SU-DHL-6 (cell line): ENCODE data around the gene CRYZ.

ENCODE experiments used
- CTCF ChIP-seq: fragments of 200-600 bp; sonication (generic); IDR thresholded peaks from one replicate; pipeline ENCODE4 v1.5.1; 2017; ENCODE audit warnings: antibody characterized with exemption, mild to moderate bottlenecking, low read length, moderate library complexity; ENCODE audit not compliant: insufficient read depth, poor library complexity, severe bottlenecking
- EZH2phosphoT487 ChIP-seq: fragments of 200-600 bp; sonication (generic), shearing (Covaris generic); conservative IDR thresholded peaks from 2 replicates; pipeline ENCODE4 v1.6.1; 2018; ENCODE audit warnings: mild to moderate bottlenecking, antibody characterized with exemption, low read length, moderate library complexity, mixed read lengths

DNA sequence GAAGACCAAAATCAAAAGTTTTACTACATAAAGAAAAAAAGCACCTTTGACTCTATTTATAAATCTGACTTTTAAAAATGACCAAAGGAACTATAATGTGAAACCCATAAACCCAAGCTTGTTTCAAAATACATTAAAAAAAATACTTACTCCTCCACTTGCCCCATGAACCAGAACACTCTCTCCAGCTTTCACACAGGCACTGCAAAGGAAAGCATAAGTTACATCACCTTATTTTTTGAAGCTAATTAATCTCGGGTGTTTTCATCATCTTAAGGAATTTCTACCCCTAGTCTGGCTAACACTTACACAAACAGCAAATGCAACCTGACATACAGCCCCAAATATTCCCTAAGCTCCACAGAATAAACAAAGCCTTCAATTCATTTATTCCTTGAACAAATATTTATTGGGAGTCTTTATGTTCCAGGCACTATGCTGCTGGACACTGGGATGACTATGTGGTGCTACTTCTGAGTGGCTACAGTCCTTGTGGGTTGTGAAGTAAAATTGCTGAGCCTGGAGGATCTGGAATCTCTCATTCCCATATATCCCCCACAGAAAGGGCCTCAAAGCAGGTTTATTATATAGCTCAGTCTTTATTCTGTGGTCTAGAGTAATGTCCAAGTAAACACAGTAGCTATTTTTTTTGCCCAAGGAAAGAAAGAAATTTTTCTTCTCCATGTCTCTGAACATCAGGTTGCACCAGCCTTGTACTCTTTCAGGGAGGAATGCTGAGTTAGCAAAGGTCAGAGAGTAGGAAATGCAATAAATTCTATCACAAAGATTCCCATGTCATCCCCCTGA, 18.2 kb downstream of the CRYZ start:
- TF ChIP-seq CTCF = no peak
- TF ChIP-seq EZH2phosphoT487 = no peak
